GM10266 (cell line): ENCODE measurements around the gene AGR3.

Experiments used
- DNase-seq: peaks from one replicate; pipeline ENCODE4 v3.0.0; 2012; ENCODE audit errors: extremely low spot score
- TF ChIP-seq, protein P1 (sequence below): IDR thresholded peaks from 2 replicates; pipeline ENCODE4 v1.5.1; 2012; ENCODE audit warnings: mild to moderate bottlenecking, low read depth; ENCODE audit not compliant: control insufficient read depth, insufficient read depth; ENCODE audit errors: missing control alignments

AGR3 gene

DNA sequence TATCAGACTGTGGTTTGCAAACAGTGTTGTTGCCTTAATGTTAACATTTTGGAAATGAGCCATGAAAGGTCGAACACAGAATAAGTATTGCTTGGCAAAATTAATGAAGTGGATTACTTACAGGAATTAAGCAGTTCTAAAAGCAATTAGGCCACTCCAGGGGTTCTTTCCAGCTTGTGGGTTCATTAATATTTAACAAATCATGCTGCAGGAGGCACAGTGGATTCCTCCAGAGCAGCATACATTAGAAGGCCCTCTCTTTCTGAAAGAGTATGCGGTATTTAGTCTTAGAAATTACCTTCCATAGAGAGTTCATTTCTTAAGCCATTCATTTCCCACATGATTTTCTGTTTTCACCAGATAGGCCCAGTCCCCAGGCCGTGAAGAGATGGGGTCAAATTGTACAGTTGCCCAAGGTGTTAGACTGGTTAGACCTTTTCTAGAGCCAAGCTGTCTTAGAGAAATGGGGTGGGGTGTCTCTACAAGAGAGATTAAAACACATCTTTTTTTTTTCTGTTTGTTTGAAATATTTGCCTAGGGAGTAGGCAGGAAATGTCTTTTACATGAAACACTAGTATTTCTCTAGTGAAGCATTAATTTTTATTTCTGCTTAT lies 40.0 kb upstream of the AGR3 start:
- DNase-seq, result no peak
- TF ChIP-seq, protein P1, sequence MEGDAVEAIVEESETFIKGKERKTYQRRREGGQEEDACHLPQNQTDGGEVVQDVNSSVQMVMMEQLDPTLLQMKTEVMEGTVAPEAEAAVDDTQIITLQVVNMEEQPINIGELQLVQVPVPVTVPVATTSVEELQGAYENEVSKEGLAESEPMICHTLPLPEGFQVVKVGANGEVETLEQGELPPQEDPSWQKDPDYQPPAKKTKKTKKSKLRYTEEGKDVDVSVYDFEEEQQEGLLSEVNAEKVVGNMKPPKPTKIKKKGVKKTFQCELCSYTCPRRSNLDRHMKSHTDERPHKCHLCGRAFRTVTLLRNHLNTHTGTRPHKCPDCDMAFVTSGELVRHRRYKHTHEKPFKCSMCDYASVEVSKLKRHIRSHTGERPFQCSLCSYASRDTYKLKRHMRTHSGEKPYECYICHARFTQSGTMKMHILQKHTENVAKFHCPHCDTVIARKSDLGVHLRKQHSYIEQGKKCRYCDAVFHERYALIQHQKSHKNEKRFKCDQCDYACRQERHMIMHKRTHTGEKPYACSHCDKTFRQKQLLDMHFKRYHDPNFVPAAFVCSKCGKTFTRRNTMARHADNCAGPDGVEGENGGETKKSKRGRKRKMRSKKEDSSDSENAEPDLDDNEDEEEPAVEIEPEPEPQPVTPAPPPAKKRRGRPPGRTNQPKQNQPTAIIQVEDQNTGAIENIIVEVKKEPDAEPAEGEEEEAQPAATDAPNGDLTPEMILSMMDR, result no peak

DNA sequence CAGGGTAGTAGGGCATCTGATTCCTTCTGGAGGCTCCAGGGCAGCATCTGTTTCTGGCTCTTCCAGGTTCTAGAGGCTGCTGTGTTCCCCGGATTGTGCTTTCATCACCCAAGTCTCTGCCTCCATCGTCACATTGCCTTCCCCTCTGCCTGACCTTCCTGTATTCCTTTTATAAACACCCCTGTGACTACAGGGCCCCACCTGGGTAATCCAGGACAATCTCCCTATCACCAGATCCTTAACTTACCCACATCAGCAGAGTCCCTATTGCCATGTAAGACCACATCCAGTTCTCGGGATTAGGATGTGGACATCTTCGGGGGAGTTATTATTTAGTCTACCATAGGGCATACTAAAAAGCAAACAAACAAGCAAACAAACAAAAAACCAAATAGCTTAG lies 39.4 kb upstream of the AGR3 start:
- no peak for DNase-seq
- TF ChIP-seq, protein P1, result no peak

DNA sequence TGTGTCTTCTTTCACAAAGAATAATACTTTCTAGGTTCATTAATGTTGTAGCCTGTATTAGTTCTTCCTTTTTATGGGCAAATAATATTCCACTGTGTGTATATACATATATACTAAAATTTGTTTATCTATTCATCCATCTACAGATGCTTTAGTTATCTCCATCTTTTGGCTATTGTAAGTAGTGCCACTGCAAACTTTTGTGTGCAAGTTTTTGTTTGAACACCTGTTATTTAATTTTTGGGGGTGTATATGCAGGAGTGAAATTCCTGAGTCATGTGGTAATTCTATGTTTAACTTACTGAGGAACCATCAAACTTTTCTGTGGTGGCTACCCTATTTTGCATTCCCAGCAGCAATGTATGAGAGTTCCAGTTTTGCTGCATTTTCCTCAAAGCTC lies 37.7 kb upstream of the AGR3 start:
- TF ChIP-seq, protein P1, result no peak
- DNase-seq, result no peak

DNA sequence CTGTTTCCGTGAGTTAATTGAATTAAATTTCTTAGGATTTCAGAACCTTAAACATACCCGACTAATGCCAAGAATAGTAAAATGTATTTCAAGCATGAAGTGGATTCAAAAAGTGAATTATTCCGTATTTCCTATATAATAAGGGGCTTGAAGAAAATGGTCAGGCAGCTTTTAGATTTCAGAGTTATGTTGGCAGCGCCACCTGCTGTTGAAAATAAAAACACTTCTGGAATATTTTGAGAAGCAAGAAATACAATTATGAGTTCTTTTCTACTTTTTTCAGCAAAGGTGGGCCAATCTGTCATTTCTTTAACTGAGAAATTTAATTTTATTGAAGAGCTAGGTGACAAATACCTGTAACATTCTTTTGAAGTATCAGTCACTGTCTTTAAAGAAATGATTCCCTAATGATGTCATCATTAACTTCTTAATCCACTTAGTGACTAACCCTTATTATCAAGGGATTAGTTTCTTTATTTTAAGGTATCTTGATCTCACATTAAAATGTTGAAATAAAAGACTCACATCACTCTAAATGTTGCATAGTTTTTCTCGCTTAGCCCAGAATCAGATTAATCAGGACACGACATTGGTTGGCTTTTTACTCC lies 36.6 kb upstream of the AGR3 start:
- TF ChIP-seq, protein P1, result peak; percentile 57
- DNase-seq, result no peak

DNA sequence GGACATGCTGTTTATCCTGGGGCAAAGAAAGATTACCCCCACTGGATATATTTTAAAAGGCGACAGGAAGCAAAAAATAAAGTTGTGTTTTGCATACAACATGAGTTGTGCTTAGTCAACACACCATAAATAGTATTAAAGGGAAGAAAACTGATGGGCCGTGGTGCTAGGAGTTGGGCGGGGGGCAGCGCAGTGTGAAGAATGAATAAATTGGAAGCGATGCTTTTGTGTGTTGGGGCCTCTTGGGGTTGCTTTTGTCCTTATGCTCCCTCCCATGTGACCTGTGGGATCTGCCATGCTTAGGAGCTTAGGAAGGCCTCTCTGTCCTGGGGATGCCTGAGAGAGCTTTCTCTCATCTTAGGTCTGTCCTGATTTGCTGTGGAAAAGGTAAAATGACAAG lies 35.0 kb upstream of the AGR3 start:
- no peak for DNase-seq
- TF ChIP-seq, protein P1, result no peak

DNA sequence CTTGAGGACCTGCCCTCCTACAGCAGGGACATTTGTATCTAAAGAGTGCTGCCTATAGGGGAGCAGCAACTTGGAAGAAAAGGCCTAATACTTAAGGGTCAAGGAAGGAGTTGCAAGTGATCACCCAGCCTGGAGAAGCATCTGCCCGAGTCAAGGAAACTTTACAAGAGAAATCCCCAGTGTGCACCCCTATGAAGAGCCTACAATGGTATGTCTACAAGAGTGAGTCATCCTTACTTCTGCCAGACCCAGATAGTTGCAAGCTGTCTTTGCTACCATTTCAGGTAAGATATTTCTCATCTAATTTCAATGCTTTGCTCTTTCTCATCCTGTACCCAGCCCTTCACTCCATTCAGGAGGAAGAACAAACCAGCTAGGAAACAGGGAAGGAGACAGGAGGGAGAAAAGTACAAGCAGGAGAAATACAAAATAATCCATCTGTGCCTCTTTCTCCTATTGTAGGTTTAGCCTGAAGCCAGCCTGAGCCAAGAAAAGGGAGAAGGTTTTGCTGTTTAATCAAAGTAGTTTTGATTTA lies 34.4 kb upstream of the AGR3 start:
- TF ChIP-seq, protein P1, result no peak
- DNase-seq, result no peak

DNA sequence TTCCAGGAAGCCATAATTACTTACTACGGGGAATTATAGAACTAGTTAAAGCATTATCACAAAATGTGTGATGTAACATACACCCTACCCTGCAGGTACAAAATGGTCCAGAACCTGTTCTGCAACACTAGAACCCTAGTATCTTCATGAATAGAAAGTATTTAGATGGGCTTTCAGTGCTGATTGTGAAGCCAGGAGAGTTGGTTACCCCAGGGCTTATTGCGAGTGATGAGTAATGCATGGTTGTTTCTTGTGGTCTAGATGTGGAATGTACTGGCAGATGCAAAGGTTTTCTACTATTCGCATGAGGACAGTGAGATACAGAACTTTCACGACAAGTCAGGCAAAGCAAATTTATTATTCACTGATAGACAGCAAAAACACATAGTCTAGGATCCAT lies 33.6 kb upstream of the AGR3 start:
- DNase-seq, result no peak
- TF ChIP-seq, protein P1, result no peak
